ELR (cell line): ENCODE measurements around the gene PCNT.
"Not testable (repeated sequence)": the region's sequence is repeated elsewhere in the genome, so short reads cannot be mapped to it uniquely, and the experiment has no call there.

ENCODE experiments used
- DNase-seq: peaks from one replicate; pipeline ENCODE4 v3.0.0-alpha.2; 2015; ENCODE audit warnings: low read depth

PCNT gene

DNA sequence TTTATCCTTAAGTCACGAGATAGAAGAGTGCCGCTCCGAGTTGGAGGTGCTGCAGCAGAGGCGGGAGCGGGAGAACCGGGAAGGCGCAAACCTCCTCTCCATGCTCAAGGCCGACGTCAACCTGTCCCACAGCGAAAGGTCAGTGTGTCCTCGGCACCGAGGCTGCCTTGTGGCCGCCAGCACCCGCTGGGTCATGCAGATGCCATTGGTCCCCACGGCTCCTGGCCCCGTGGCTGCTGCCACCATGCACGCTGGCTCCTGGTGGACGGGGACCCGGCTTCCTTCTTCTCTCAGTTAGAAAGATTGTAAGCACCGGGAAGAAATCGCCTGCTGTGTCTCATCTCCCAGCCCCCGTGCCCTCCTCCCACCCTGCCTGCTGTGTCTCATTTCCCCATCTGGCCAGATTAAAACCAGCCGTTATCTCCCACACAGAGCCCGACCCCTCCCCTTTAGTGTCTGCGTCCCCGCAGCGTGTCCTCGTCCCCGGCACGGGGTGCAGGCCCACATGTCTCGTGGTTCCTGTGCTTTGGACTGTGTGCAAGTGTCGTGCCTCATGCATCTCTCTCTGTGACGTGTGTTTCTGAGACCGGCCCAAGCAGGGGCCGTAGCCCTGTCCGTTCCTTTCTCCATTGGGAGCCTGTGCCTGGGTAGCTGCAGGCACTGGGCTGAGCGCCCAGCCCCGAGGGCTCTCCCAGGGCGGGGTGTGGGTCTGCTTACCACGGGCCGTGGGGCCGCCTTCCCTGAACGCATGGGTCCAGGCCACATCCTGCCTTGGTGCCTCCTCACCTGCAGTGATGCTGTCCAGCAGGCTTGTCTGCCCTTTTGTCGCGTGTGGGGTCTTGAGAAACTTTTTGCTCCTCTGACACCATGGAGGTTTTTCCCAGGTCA is 62.1 kb downstream of the PCNT start:
- DNase-seq = no peak

- DNase-seq = no peak
Observed at GRCh38 chr21:46386734-46387088, 62.8 kb downstream of the PCNT start.

DNA sequence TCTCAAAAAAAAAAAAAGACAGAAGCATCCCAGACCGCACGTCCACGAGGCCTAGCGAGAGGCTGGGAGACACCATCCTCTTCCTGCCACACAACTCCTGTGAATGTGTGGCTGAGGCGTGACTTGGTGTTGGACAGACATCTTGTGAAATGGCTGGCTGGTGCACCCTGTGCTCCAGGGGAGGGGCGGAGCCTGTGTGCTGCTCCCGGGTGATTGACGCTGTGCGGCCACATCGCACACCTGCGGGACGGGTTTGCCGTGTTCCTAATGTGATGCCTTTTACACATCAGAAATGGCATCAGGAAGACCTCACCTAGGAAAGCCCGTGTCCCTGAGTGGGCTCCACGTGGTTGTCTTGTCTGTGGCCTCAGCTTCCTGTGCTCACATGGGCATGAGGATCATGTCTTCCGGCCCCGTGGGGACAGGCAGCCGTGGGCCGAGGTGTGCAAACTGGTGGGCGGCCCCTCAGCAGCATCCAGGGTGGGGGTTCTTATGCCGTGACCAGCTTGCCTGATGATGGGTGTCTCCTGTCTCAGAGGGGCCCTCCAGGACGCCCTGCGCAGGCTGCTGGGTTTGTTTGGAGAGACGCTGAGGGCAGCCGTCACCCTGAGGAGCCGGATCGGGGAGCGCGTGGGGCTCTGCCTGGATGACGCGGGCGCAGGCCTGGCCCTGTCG is 64.4 kb downstream of the PCNT start:
- DNase-seq = no peak

DNA sequence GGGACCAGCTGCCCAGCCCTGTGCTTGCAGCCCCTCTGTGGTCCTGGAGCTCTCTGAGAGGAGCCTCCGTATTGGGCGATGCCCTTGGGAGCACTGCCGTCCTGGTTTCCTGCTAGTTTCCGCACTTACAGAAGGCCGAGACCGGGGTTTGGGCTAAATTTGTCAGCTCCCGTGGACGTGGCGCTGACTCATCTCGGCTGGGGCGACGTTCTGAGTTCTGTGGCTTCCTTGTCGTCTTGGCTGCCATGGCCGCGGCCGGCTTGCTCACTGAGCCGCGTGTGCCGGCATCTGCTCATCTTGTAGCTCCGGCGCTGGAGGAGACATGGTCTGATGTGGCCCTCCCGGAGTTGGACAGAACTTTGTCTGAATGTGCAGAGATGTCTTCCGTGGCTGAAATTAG is 64.9 kb downstream of the PCNT start:
- no peak for DNase-seq

GRCh38 chr21:46390603-46391545 is 66.9 kb downstream of the PCNT start:
- DNase-seq = no peak

GRCh38 chr21:46391773-46392172 is 67.8 kb downstream of the PCNT start:
- no peak for DNase-seq

DNA sequence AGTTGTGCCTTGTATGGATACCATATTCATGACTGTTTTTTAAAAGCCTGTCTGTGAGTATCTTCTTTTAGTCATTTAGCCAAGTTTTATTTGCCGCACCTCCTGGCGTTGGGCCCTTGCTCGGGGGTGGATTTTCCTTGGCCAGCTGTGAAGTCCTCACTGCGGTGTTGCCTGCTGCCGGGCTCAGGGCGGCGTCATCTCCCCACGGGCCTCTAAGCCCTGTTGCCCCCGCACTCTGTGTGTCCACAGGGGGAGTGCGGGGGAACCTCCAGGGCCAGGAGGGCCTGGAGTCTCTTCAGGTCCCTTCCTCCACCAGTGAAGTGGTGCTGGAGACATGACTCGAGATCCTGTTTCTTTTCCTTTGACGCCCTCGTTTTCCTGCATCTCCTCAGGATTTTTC is 69.0 kb downstream of the PCNT start:
- DNase-seq = no peak

- DNase-seq = no peak
Observed at GRCh38 chr21:46393451-46393940, 69.5 kb downstream of the PCNT start.

DNA sequence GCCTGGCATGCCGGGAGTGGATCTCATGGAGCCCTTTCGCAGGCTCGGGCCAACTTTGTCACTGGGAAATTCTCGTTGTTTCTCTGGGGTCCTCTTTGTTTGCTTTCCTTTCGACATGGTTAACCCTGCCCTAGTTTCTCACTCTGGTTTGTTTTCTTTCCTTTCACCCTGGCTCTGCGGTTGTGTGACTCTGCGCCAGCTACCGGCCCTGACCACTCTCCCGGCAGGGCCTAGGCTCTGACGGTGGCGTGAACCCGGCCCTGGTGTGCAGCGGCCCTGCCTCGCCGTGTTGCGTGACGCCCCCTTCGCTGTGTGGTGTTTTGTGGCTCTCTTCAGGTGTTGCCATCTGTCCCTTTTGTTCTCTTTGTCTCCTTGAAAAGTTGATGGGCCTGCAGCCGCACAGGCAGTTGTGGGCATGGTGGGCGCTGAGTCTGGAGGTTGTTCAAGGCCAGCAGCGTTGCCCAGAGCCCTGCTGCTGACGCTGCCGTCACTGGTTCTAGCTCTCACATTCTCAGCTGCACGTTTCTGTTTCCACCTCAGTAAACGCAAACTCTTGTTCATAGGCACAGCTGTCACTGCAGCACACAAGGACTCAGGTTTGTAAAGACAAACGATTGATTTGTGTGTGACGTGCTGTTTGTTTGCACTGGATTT is 70.1 kb downstream of the PCNT start:
- DNase-seq = no peak

- DNase-seq = no peak
Observed at GRCh38 chr21:46394595-46395104, 70.7 kb downstream of the PCNT start.

DNA sequence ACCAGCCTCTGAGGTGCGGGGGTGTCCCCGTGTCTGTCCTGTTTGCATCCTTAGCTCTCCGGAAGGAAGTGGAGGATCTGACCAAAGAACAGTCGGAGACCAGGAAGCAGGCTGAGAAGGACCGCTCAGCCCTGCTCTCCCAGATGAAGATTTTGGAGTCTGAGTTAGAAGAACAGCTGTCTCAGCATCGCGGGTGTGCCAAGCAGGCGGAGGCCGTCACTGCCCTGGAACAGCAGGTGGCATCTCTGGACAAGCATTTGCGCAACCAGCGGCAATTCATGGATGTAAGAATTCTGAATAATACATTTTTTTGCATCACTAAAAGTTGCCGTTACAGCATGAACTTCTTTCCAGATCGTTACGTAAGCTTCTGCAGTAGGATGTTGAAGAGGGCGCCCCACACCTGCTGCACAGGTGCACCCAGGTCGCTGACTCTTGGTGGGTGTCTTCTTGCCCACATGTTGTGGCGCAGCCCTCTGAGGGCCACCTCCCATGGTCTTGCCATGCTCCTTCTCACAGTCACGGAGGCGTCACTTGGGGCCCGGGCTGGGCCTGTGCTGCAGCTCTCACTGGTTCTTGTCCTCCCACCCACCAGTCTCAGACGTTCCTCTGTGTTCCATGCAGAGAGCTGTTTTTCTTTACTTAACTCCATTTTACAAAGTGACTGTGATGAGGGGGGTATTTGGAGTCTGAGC is 73.4 kb downstream of the PCNT start:
- DNase-seq = no peak

- DNase-seq = no peak
Observed at GRCh38 chr21:46397993-46398392, 74.0 kb downstream of the PCNT start.

- DNase-seq = no peak
Observed at GRCh38 chr21:46399129-46399528, 75.2 kb downstream of the PCNT start.

- no peak for DNase-seq
Observed at GRCh38 chr21:46399686-46400085, 75.7 kb downstream of the PCNT start.

DNA sequence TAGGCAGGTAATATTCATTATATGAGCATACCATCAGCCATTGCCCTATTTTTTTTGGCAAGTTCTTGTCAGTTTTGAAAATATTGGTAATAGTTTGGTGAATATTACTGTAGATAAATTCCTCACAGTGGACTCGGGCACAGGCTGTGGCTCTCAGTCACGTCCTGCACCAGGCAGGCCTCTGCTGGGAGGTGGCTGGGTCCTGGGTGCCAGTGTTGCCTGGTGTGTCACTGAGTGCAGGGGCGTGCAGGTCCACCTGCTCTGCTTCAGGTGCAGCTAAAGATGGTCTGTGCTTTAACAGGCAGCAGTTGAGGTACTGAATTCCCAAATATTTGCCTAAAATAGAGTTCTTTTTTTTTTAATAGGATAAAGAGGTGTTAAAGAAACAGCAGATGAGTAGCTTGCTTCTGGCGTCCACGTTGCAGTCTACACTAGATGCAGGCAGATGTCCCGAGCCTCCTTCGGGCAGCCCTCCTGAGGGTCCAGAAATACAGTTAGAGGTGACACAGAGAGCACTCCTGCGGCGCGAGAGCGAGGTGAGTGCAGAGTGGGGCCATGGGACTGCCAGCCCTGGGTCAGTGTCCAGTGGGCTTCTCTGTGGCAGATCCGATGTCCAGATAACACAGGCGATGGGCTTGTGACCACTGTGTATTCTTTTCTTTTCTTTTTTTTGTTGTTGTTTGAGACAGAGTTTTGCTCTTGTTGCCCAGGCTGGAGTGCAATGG is 77.4 kb downstream of the PCNT start:
- DNase-seq = no peak

DNA sequence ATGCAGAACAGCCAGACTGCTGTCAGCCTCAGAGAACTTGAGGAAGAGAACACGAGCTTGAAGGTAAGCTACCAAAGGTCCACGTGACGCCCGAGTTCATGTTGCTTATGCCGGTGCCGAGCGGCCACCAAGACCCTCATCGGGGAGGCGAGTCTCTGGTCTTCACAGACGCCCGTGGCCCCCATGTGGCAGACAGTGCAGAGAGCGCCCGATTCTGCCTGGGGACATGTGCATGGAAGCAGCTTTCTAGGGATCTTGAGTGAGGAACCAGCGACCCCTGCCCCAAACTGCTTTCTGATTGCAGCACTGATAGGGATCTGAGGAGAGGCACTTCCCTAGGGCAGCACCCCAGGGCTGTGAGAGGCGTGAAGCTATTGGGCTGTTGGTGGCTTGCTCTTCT is 78.5 kb downstream of the PCNT start:
- DNase-seq = no peak

DNA sequence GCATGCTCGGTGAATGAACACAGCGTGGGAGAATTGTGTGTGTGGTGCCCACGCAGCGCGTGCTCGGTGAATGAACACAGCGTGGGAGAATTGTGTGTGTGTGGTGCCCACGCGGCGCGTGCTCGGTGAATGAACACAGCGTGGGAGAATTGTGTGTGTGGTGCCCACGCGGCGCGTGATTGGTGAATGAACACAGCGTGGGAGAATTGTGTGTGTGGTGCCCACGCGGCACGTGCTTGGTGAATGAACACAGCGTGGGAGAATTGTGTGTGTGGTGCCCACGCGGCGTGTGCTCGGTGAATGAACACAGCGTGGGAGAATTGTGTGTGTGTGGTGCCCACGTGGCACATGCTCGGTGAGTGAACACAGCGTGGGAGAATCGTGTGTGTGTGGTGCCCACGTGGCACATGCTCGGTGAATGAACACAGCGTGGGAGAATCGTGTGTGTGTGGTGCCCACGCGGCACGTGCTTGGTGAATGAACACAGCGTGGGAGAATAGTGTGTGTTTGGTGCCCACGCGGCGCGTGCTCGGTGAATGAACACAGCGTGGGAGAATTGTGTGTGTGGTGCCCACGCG is 79.4 kb downstream of the PCNT start:
- not testable (repeated sequence) for DNase-seq

DNA sequence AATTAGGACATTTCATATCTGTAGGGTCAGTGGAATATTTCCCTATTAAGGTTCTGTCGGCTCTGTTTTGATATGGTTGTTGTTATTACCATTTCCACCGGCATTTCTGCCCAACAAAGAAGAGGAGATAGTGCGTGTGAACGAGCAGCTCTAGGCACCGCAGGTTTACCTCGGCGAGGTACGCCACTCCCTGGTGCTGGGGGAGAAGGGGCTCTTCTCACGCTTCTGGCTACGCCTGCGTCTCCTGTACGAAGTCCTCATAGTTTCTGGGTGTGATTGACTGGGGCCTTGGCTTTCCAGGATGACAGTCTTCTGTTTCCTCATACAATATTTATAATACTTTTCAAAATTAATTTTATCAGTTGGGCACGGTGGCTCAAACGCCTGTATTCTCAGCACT is 80.3 kb downstream of the PCNT start:
- no peak for DNase-seq

GRCh38 chr21:46406001-46406400 is 82.0 kb downstream of the PCNT start:
- DNase-seq = no peak
